Testis (tissue), 3 donors: ENCODE data around the gene EIF4G1. TPM values are rescaled to one million over a fixed set of nuclear protein-coding genes. Genes with fewer than 3 reads are reported as not detected.

Experiments used
- DNase-seq: peaks from one replicate; pipeline ENCODE4 v3.0.0-alpha.2; 2019
- H3K27ac ChIP-seq, 2 donors: fragments of 200-600 bp; sonication (generic); one replicate each; pipeline ENCODE4 v1.5.1; 2019
- H3K27me3 ChIP-seq: fragments of 200-600 bp; sonication (generic); one replicate; pipeline ENCODE4 v1.5.1; 2019
- H3K36me3 ChIP-seq: fragments of 200-600 bp; sonication (generic); one replicate; pipeline ENCODE4 v1.5.1; 2017; ENCODE audit warnings: low read depth; ENCODE audit errors: missing control alignments
- H3K4me1 ChIP-seq: fragments of 200-600 bp; sonication (generic); one replicate; pipeline ENCODE4 v1.5.1; 2019
- H3K4me3 ChIP-seq, 2 donors: fragments of 200-600 bp; sonication (generic); one replicate each; pipeline ENCODE4 v1.5.1; 2017 to 2019
- H3K9me3 ChIP-seq: fragments of 200-600 bp; sonication (generic); one replicate; pipeline ENCODE4 v1.5.1; 2017
- CTCF ChIP-seq, 3 experiments: fragments of 450-650 bp in 2 of 3; fragments of 200-600 bp in 1 of 3; sonication (generic) in 1 of 3; IDR thresholded peaks; one replicate each; pipeline ENCODE4 v1.5.1; 2016 to 2019; ENCODE audit warnings: antibody characterized with exemption in 3 of 3, mild to moderate bottlenecking in 2 of 3, moderate library complexity in 1 of 3
- POLR2A ChIP-seq: fragments of 450-650 bp; IDR thresholded peaks from one replicate; pipeline ENCODE4 v1.6.1; 2017; ENCODE audit warnings: antibody characterized with exemption, mild to moderate bottlenecking, moderate library complexity
- WGBS, 2 donors: methylation state at CpG; one replicate each; pipeline ENCODE4 v1.1.5; 2018; 5-methylcytosine and 5-hydroxymethylcytosine counted together
- intact Hi-C: fragments of 100-400 bp; cut with DNase I; formaldehyde crosslinking; loops from one replicate; pipeline ENCODE4 v1.15.1; 2023; ENCODE audit warnings: low total_unique reads
- polyA plus RNA-seq: library from polyadenylated mRNA; stranded (reverse); fragments of 350-450 nt; fragmentation: Illumina TruSeq; extraction: RNeasy Lipid Tissue Mini Kit (QIAGEN cat#74804); gene quantifications from one replicate; pipeline ENCODE4 v1.2.3, GENCODE V29; 2014; ENCODE audit warnings: low read depth, low replicate concordance; ENCODE audit not compliant: insufficient read depth
- total RNA-seq, 2 donors: library from RNA; depleted of rRNA; stranded (reverse); fragments of >200 nt; gene quantifications; one replicate each; pipeline ENCODE4 v1.2.3, GENCODE V29; 2016

Gene EIF4G1
- total and polyA plus RNA-seq, 3 donors from 2014 or later = 255 to 295 (median 295) TPM

DNA sequence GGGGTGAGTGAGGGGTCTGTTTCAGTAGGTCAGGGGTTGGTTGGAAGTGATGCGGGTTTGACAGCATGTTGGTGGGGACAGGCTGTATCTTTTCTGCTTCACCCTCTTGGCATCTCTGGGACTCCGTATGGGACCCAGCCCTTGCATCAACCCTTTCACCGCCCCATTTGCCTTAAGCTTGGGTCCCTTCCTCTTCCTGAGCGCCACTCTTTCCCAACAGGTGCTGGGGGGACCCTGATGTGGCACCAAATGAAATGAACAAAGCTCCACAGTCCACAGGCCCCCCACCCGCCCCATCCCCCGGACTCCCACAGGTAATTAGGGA, 1.1 kb downstream of the EIF4G1 start:
- Histone ChIP-seq H3K4me3 (peak overlapping the region; percentile 82 to 85), H3K4me1 (peaks cover 41% of the 10 kb centered on the region), H3K9me3 (no peaks in the 10 kb centered on the region), H3K27ac (peak overlapping the region; percentile 94 to 98), H3K27me3 (no peaks in the 10 kb centered on the region), H3K36me3 (no peaks in the 10 kb centered on the region)
- DNase-seq = no peak
- intact Hi-C loops = loop anchor here (10.0 kb wide), 1 partner anchor 49 kb away; the partner anchor contains the start of genes CLCN2 and POLR2H
- 2% methylated on average over 6 of the region's 6 CpGs; no CpG with 5 or more reads in 1 of the 2 donors for WGBS, 2 donors
- TF ChIP-seq CTCF (IDR thresholded peaks at IDR 0.05) (no peak), POLR2A (no peak)

- peak overlapping the region; percentile 94 to 98 for H3K27ac ChIP-seq
- DNase-seq = no peak
- peak overlapping the region; percentile 82 to 85 for H3K4me3 ChIP-seq
- WGBS, 2 donors = 8 to 11% methylated on average over 16 of the region's 16 CpGs
- H3K36me3 ChIP-seq = no peaks in the 10 kb centered on the region
- intact Hi-C loops = loop anchor here (10.0 kb wide), 1 partner anchor 49 kb away; the partner anchor contains the start of genes CLCN2 and POLR2H
- TF ChIP-seq POLR2A (no peak), CTCF (IDR thresholded peaks at IDR 0.05) (no peak)
- H3K9me3 ChIP-seq = no peaks in the 10 kb centered on the region
- no peaks in the 10 kb centered on the region for H3K27me3 ChIP-seq
- H3K4me1 ChIP-seq = peaks cover 46% of the 10 kb centered on the region
Measured at GRCh38 chr3:184315871-184316661, 1.7 kb downstream of the EIF4G1 start.

GRCh38 chr3:184316792-184317191, 2.4 kb downstream of the EIF4G1 start:
- intact Hi-C loops = loop anchor here (10.0 kb wide), 1 partner anchor 48 kb away; the partner anchor contains the start of genes CLCN2 and POLR2H
- H3K36me3 ChIP-seq = no peaks in the 10 kb centered on the region
- H3K4me1 ChIP-seq = peaks cover 51% of the 10 kb centered on the region
- no peaks in the 10 kb centered on the region for H3K9me3 ChIP-seq
- DNase-seq = no peak
- H3K4me3 ChIP-seq = no peak overlapping the region
- TF ChIP-seq POLR2A = no peak
- WGBS, 2 donors = 74 to 83% methylated on average over 7 of the region's 7 CpGs
- peak overlapping the region; percentile 94 to 98 for H3K27ac ChIP-seq
- H3K27me3 ChIP-seq = no peaks in the 10 kb centered on the region

- Histone ChIP-seq H3K27me3 (no peaks in the 10 kb centered on the region), H3K4me3 (no peak overlapping the region), H3K36me3 (no peaks in the 10 kb centered on the region), H3K27ac (no peak overlapping the region), H3K9me3 (no peaks in the 10 kb centered on the region), H3K4me1 (peaks cover 54% of the 10 kb centered on the region)
- TF ChIP-seq POLR2A = no peak
- TF ChIP-seq CTCF (IDR thresholded peaks at IDR 0.05) = no peak
- WGBS, 2 donors = 66% methylated on average over 5 of the region's 5 CpGs
- intact Hi-C loops = loop anchor here (10.0 kb wide), 1 partner anchor 48 kb away; the partner anchor contains the start of genes CLCN2 and POLR2H
- no peak for DNase-seq
Measured at GRCh38 chr3:184317201-184317600, 2.8 kb downstream of the EIF4G1 start.

DNA sequence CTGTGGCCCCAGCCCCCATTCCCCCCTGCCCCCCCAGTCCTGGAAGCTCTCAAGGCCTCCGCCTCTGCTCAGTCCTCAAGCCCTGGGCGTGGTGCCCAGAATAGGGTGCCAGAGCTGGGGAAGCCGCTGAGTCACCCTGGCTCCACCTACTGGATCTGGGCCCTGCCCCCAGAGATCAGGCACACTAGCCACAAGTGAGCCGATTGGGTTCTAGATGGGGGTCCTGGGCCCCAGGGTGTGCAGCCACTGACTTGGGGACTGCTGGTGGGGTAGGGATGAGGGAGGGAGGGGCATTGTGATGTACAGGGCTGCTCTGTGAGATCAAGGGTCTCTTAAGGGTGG, 5.7 kb downstream of the EIF4G1 start:
- peak; percentile 98 for DNase-seq
- TF ChIP-seq POLR2A = no peak
- no peak for TF ChIP-seq CTCF (IDR thresholded peaks at IDR 0.05)
- Histone ChIP-seq H3K9me3 (no peaks in the 10 kb centered on the region), H3K27ac (peak overlapping the region; percentile 89 to 91), H3K4me1 (peaks cover 58% of the 10 kb centered on the region), H3K36me3 (no peaks in the 10 kb centered on the region), H3K4me3 (peak overlapping the region in 1 of 2 donors; percentile 12), H3K27me3 (no peaks in the 10 kb centered on the region)
- intact Hi-C loops = no loop called here
- WGBS, 2 donors = 34% methylated on average over 4 of the region's 4 CpGs; no CpG with 5 or more reads in 1 of the 2 donors
